GM21423 (cell line): Measurements from ENCODE around the gene TPD52L1.

Experiments
- ATAC-seq: cut with Tn5 transposase; IDR thresholded peaks from one replicate; pipeline ENCODE4 v1.9.1; 2021; ENCODE audit warnings: mild to moderate bottlenecking, moderate library complexity; ENCODE audit not compliant: unreplicated experiment

TPD52L1 gene

DNA sequence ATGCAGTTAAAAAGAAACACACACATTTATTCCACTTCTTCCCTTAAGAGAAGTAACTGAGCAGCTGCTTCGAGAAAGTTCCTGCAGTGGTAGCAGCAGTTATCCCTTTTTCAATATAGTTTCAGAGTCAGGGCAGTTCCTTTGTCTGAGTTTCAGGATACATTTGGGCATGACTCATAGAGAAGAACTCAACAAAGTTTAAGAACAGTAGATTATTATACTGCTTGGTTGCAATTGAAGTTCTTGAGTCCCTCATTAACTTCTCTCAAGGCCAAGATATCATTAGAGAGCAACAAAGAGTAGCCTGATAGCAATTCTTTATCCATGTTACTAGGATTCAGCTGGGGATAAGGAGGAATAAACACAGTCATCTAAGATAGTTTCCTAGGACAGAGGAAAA is 54.4 kb downstream of the TPD52L1 start:
- no peak for ATAC-seq

DNA sequence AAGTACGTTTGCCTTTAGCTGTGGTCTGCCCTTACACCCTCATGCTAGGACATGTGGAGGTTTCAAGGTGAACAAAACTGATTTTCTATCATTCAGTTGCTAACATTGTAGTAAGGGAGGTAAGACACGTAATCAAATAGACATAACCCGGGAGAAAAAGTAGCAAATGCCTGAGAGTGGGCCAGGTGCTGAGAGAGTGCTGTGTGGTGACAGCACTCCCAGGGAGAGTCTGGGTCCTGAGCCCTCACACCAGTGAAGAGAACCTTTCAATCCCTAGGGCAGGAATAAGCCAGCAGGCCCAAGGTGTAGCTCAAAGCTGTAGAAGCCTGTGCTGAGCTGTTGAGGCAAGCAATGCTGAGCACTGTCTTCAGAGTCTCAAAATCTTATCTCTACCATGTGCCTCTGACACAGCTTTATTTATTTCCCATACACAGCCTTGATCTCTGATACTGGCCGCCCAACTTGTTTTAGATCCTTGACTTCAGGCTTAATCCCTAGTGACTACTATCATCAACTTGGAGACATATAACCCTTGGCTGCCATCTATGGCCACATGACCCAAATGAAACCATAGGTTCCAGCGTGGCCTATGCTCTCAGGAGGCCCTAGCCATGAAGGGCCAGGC is 55.2 kb downstream of the TPD52L1 start:
- ATAC-seq: no peak

DNA sequence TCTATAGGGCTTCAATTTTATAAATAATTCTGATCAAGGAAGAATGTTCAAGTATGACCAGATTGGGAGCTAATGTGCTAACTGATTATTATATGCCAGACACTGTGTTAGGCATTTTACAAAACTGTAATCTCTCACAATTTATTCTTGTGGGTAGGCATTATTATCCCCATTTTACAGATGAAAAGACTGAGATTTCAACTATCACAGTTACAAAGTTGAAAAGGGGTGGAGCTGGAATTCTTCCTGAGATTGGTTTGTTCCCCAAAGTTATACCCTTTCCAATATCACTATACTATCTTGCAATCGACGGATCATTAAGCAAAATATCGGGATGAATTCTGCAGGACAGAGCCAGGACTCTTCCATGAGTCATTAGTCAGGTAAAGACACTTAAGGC is 57.1 kb downstream of the TPD52L1 start:
- no peak for ATAC-seq

DNA sequence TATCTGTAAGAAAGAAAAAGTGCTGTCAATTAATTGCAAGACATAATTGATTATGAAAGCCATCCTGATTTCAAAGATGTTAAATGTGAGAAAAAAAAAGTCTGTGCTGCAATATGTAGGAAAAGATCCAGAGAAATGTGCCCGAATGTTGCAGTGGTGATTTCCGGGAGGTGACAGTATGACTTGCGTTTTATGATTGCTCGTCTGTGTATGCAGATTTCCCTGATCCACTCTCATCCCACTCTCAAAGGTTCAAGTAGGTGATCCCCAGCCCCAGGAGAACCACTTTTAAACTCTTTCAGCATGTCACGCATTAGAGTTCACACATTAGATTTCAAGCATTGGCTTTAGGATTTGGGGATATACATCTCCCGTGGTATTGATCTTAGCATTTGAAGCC is 57.8 kb downstream of the TPD52L1 start:
- ATAC-seq: no peak

DNA sequence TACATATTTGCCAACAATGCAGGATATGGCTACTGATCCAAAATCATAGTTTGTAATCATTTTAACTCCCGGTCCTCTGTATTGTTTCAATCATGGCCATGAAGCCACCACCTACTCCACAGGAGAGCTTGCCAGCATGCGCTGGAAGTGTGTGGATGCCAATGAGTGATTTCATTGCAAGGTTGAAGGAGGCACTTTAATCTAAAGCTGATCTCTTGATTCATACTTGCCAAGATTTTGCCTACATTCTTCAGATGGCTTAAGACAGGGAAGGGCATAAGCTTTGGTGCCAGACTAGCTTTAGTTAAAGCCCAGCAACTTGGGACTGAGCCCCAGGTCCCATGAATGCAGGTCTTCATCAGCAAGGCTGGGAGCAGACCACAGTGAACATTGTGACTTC is 58.8 kb downstream of the TPD52L1 start:
- no peak for ATAC-seq

DNA sequence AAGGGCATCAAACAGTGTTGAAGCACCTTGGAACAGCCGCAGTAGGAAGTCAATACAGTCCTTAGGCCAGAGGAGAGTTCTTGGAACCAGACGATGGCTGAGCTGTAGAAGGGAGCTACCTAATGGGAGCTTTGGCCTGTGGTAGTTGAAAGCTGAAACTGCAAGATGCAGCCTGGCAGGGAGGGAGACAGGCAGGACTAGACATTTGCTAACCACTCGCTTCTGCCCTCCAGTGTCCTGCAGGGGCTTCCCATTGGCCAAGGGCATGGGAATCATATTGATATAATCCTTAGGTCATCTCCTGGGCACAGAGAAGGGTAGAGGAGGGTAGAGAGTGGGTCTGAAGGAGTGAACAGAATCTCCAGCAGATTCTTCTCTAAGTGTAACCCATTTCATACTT is 60.4 kb downstream of the TPD52L1 start:
- no peak for ATAC-seq

DNA sequence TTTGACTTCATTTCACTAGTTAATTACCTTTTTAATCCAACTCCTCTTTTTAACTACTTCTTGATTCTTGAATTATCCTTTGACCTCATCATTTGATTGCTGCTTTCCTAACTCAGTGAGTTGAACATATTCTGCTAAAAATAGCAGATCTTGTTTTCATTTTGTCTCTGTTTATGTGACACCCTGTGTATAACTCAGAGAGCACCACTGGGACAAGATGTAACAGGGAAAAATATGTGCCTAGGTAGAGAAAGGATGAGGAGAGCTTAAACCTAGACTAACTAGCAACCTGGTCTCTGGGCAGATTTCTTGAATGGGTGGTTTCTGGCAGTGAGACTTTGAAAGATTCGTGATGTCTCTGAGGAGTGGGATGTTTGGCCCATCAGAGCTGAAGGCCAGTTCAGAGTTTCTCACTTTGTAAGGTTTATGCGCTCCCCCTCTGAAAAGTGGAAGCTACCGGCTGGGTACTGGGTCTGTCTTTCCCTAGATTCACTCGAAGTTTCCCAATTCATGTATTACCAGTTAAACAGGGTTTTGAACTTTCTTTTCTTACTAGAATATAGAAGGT is 61.8 kb downstream of the TPD52L1 start:
- ATAC-seq: no peak

DNA sequence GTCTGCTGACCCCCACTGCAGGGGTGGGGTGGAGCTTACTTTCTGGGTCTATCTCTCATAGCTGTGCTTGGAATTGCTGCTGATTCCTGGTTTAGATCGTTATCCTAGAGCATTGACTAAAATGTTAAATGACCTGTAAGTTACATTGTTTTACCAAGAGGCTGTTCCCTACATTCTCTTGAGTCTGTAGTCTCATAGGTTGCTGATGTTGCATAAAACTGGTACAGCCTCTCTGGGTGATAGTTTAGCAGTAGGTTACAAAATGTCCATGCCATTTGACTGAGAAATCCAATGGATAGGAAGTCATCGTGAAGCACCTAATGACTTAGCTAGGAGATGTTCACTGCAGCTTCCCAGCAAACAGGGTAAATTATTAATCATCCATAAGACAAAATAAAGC is 62.4 kb downstream of the TPD52L1 start:
- ATAC-seq: no peak

DNA sequence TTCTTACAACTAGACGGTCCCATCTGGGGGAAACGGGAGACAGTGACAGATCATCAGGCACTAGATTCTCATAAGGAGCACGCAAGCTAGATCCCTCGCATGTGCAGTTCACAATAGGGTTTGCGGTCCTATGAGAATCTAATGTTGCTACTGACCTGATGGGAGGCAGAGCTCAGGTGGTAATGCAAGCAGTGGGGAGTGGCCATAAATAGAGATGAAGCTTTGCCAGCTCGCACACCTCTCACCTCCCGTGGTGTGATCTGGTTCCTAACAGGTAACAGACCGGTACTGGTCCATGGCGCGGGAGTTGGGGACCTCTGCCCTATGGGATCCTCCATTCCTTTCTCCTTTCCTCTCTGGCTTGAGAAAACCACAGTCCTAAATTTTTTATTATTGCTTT is 63.8 kb downstream of the TPD52L1 start:
- ATAC-seq: no peak

DNA sequence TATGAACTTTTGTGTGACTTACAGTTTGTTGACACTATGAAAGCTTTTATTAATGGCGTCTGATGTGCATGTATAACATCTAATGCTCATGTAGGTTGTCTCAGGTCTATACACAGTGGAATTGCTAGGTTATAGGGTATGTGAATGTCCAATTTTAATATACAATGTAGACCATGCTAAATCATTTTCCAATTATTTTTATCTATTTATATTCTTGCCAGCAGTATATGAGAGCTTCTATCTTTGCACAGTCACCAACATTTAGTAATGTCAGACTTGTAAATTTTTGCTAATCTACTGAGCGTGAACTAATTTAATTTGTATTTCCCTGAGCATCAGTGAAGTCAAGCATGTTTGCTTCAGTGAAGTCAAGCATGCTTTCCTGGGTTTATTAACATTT is 64.4 kb downstream of the TPD52L1 start:
- ATAC-seq: no peak

DNA sequence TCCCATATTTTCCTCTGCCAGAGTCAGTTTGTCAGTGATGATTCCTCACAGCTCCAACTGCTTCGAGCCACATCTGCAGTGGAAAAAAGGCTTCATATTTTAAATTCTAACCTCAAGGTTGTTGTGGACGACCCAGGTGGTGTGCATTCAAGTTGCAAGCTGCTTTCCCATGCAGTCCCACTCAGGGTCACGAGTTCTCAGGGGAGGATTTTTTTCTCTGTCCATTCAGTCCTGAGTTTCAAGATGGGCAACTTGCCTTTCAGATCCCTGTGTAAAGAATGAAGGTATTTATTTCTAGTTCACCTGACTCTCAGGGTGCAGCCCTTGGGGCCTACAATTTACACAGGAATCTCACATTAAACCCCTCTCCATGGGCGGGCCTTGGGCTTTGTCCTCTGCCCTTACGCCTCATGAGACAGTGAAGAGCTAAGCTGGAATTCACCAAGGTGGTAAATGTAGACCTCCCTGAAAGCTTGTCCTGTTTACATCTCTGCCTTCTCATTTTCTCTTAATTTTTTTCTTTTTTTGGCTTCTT is 65.9 kb downstream of the TPD52L1 start:
- ATAC-seq: no peak

DNA sequence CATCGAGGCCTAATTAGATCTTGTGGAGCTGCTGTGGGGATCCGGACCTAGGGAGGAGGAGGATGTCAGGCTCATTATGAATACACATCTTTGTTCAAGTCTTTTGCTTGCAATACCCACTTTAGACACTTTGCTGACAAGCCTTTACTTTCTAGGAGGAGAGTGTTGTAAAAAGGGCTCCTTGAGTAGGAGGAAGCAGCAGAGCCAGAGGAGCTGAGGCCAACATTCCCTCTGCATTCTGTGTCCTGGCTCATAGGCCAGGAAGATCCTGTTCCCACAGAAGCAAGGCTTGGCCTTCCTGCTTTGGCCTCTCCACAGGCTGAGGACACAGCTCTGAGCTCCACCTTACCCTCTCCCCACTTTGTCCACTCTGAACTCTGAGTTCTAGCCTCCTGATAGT is 67.1 kb downstream of the TPD52L1 start:
- no peak for ATAC-seq

DNA sequence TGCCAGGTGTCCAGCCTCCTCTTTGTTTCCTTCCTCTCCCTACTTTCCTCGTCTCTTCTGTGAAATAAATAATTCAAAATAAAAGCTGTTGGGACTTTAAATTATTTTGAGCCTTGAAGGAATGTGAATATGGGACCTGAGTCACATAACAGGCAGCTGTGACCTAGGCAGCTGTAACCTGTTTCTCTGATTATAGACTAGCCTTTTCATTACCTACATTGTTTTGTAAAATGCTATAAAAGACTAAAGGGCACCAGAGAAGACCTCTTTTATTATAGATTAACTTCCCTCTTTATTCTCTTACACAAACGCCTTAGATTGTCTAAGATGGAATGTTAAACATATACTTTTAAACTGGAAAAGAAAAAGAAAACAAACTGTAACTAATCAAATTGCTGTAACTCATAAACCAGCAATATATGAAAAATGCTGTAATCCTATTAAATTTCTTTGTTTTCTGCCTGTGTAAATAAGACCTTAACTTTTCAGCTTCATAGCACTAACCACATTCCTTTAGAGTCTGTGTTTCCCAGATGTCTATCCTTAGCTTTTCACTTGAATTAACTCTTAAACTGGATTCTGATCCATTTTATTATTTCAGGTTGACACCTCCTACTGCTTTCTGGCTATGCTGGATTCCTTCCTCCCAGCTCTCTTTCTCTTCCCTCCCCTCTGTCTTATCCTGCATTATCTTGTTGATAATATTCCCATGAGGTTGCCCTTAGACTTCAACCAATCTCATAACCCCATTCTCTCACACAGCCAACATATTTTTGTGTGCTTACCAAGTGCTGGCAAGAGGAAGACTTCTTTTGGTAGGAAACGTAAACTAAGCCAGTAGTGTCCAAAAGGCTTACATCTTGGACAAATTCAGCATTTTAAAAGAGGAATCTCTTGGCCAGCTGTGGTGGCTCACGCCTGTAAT is 69.2 kb downstream of the TPD52L1 start:
- no peak for ATAC-seq

DNA sequence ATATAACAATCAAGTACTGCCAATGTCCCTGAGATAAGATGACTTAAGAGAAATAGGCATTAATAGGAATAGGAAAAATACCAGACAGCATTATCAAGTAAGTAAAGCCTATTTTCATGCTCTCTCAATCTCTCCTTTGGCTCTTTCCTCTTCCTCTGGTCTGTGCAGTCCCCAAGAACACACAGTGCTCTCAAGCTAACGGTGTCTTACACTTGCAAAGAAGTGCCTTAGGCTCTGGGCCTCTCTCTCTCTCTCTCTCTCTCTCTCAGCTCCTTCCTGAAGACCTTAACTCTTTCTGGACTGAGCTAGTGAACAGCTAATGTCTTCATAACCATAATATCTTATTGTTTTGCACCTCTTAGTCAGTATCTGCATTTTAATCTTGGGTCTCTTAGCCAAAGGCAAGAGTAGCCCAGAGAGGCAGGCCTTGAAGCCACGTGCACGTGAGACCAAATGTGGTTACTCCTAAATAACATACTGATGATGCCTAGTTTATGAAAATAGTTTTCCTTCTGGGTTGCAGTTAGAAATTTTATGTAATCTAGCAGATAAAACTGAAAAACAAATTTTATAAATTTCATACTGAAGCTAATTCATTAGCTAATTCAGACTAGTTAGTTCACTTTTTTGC is 70.8 kb downstream of the TPD52L1 start:
- ATAC-seq: no peak

DNA sequence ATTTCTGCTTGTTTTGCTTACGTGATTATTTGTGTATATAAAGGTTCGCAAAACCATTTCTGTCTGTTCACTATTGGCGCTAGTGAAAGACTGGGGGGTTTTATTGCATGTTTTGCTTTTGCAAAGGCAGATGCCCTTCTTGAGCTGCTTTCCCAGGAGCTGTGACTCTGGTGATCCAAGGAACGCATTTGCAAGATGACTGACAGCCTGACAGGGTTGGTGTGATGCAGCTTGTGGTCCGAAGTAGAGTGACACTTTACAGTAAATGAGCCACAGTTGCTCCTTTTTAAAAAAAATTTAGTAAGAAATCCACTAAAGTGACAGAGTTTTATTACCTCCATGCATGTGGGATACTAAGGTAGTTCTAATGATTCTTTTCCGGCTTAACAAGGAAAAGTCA is 73.7 kb downstream of the TPD52L1 start:
- no peak for ATAC-seq

DNA sequence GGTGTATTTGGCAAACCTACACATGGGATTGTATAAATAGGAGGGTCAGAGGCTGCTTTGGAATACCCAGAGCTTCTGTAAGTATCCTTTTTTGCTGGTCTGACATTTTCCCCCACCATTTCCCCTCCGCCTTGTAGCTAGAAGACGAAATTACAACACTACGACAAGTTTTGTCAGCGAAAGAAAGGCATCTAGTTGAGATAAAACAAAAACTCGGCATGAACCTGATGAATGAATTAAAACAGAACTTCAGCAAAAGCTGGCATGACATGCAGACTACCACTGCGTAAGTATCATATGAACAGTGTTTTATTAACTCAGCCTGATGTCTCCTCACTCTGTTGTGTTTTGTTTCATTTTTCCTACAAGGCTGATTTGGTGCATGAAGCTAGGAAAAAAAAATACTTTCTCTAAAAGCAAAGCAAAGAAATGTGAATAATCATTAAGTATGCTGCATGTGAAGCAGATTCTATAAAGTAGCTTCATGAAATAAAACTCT is 75.5 kb downstream of the TPD52L1 start:
- ATAC-seq: no peak

DNA sequence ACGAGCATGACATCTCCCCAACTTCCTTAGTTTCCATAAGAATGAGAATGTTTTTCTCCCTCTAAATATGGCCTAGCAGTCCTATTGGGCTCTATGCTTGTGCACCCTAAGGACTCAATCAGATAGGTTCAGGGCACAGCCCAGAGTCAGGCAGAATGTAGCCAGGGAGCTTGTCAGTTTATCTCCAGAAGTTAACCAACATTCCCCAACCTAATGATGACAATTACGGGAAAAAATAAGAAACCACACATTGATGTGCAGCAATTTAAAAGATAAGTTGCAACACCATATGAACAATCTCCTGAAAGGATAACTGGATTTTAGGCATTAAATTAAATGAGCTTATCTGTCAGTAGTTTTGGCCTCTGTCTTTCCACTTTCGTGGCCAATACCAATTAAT is 77.1 kb downstream of the TPD52L1 start:
- ATAC-seq: no peak

DNA sequence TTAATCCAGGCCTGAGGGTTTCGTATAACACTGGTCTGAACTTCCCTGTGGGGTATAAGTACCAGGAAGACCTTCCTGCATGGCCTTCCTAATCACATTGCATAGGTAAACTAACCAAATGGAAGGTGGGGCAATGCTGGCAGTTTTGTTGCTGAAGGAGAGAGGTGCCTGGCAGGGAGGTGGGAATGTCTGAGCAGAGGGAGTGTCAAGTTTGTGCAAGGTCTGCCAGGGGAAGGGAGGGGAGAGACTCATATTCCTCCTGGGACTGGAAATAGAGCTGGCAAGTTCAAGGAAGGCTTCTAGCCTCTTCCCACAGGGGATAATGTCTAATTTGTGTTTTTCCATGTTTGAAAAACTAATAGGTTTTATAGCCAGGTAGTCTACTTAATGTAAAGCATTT is 77.6 kb downstream of the TPD52L1 start:
- no peak for ATAC-seq

DNA sequence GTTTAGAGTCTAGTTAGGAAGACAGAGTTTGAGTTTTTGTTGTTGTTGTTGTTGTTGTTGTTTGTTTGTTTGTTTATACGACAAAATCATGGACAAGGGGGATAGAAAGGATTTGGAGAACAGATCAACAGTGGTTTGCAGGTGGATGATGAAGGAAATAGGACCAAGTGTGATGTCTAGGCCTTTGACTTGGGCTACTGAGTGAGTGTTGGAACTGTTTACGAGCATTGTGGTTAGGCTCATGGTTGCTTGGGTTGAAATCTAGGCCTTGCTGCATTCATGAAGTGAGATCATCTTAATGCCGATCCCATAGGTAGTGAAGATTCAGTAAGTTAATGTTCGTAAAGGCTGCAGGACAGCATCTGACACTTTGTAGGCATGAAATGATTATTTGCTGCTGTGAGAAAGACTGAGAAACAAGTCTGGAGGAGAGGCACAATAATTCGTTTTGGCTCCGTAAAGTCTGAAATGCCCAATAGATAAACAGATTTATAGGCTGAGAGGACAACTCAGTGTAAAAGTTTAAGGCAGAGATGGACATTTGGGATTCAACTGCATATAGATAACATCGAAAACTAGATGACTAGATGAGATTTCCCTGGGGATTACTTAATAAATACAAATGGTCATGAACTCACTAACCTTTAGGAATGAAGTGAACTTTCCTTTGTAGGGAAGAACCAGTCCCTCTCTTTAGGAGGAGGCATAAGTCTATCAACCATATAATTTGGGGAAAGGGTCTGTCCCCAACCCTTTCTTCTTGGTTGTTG is 78.2 kb downstream of the TPD52L1 start:
- no peak for ATAC-seq

DNA sequence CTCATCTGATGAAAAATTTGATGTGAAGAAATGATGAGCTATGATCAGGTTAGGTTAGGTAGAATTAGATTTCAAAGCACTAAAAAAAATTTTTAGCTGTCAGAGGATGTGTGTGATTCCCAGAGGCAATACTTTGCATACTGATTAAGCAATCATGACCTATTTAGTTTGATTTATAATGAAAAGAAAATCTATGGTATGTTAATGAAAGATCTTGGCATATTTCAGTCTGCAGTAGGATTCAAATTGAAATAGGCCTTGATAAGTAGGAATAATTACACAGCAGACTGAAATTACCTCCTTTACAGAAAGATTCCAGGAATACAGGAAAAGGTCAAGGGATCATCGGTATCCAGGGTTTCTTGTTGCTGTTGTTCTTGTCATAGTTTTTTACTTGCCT is 78.9 kb downstream of the TPD52L1 start:
- no peak for ATAC-seq

DNA sequence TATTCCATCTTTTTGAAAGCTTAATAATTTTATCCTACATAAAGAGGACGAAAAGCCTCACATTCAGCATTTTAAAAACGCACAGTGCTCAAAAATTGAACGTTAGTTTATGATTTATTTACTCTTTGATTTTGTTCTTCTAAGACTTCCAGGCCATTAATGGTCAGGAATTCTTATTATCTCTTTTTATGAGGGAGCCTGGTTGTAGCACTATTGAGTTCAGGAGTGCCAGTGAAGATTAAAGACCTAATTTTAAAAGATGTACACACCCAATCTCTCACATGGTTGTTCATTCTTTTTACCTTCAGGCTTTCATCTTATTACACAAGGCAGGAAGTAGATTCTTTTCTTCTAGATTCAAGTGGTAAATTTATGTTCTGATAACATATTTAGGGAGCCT is 79.6 kb downstream of the TPD52L1 start:
- ATAC-seq: no peak
